Ishikawa (cell line): ENCODE measurements around the gene TGFBR3.

Experiments used
- EP300 ChIP-seq: IDR thresholded peaks from 2 replicates; pipeline ENCODE4 v1.6.1; 2012; ENCODE audit warnings: borderline replicate concordance
- RAD21 ChIP-seq: IDR thresholded peaks from 2 replicates; pipeline ENCODE4 v1.6.1; 2012; ENCODE audit warnings: low read depth
- REST ChIP-seq: IDR thresholded peaks from 2 replicates; pipeline ENCODE4 v1.6.1; 2012; ENCODE audit warnings: low read depth, mild to moderate bottlenecking
- TF ChIP-seq, protein P1 (sequence below): IDR thresholded peaks from 2 replicates; pipeline ENCODE4 v1.6.1; 2012

DNA sequence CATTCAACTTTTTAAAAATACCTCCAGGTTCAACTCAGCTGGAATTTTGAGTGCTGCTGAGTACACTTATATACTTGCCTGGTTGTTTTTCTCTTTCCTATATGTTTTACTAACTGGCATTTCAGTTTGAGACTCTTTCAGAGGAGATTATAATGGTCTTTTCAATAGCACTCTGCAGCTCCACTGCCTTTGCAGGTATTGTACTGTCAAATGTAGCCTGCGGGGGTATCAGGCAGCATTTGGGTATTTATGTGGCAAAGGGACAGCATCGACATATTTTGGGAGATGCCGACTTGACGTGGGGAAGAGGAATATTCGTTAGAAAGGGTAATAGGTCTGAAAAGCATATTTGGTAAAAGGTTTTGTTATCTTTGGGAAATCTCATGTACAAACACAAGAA is 11.1 kb upstream of the TGFBR3 start:
- TF ChIP-seq RAD21 (no peak), EP300 (no peak), REST (no peak)
- TF ChIP-seq, protein P1, sequence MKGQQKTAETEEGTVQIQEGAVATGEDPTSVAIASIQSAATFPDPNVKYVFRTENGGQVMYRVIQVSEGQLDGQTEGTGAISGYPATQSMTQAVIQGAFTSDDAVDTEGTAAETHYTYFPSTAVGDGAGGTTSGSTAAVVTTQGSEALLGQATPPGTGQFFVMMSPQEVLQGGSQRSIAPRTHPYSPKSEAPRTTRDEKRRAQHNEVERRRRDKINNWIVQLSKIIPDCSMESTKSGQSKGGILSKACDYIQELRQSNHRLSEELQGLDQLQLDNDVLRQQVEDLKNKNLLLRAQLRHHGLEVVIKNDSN: no peak
